GM20431 (cell line): Measurements from ENCODE around the gene ZBED6.
"Not testable (repeated sequence)": the region's sequence is repeated elsewhere in the genome, so short reads cannot be mapped to it uniquely, and the experiment has no call there.

Experiments
- in situ Hi-C: fragments of 300-500 bp; cut with MseI, MboI; formaldehyde crosslinking; loops from one replicate; pipeline ENCODE4 v1.15.0; 2020; ENCODE audit warnings: low sequenced_read_pairs; ENCODE audit not compliant: unreplicated experiment

ZBED6 gene, protein sequence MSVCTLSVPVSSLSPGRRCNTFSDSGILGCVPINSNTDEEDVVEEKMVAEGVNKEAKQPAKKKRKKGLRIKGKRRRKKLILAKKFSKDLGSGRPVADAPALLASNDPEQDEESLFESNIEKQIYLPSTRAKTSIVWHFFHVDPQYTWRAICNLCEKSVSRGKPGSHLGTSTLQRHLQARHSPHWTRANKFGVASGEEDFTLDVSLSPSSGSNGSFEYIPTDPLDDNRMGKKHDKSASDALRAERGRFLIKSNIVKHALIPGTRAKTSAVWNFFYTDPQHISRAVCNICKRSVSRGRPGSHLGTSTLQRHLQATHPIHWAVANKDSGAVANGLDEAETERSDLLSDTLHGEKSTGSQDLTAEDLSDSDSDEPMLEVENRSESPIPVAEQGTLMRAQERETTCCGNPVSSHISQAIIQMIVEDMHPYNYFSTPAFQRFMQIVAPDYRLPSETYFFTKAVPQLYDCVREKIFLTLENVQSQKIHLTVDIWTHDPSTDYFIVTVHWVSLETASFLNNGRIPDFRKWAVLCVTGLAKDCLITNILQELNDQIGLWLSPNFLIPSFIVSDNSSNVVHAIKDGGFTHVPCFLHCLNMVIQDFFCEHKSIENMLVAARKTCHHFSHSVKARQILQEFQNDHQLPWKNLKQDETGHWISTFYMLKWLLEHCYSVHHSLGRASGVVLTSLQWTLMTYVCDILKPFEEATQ (N-terminal part only)

DNA sequence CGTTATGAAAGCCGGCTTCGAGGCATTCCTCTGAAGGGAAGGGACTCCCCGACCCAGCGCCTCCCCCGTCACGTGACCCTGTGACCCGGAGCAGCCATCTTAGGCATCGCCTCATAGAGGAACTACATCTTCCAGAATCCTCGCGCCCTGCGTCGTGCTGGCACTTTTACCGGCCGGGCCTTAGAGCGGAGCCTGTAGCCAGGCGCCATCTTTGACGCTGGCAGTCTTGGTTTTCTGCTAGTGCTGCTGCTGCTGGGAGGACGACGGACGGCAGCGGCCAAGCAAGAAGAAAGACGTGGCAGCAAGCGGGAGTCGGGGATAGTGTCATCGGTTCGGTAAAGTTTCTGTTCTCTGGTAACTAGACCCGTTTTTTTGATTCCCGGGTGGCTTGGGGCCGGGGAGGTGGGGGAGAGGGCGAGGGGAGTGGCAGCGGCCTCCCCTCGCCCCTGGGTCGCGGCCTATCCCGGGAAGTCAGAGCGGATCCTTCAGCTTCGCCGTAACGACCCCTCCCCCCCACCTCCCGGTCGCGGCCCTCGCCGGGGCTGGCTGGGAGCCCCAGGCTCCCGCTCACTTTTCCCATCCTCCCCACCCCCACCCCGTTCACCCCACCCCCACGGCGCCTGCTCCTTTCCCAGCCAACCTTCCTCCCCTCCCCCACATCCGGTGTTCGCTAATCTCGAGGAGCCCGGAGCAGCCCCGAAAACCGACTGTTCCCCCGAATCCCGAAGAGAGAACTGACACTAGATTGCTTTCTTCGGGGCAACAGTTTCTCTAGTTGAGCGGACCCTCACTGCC is at the start of gene ZBED6, which contains the start of gene ZC3H11A:
TSS of gene ZBED6 (plus strand) at position 183 of the 795 bp plus-strand sequence. CDS start 1,900 bp downstream, outside the sequence.
TSS of gene ZC3H11A (plus strand) at position 183 of the 795 bp plus-strand sequence. CDS start 21,448 bp downstream, outside the sequence.
- in situ Hi-C loops: no loop called here

DNA sequence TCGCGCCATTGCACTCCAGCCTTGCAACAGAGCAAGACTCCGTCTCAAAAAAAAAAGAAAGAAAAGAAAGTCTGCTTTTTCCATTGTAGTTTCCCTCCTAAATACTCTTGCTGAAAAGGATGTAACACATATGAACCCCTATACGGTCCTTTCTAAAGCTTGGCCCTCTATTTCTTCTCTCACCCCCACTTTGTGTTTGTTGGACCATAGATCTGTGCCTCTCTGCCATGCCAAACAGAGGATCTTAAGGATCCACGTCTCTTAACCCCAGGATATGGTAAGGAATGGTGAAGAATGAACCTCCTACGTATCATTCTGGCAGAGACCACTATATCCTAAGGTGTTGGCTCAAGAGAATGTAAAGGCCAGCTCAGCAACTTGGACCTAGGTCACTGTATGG is 49.1 kb upstream of the ZBED6 start:
- in situ Hi-C loops: no loop called here

DNA sequence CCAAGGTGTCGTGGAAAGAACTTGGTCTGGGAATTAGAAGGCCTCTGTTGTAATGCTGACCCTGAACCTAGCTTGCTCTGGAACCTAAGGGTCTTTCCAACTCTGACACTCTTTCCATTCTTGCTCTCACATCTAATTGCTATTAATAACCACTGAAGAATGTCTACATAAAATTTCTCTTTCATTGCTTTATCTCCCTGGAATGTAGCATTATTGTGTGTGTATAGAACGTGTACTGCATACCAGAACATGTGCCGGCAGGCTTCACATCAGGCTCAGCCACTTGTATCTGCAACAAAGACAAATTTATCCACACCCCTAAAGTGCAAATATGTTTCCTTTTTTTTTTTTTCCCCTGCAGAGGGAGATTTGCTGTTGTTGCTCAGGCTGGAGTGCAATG is 44.4 kb upstream of the ZBED6 start:
- in situ Hi-C loops: no loop called here

DNA sequence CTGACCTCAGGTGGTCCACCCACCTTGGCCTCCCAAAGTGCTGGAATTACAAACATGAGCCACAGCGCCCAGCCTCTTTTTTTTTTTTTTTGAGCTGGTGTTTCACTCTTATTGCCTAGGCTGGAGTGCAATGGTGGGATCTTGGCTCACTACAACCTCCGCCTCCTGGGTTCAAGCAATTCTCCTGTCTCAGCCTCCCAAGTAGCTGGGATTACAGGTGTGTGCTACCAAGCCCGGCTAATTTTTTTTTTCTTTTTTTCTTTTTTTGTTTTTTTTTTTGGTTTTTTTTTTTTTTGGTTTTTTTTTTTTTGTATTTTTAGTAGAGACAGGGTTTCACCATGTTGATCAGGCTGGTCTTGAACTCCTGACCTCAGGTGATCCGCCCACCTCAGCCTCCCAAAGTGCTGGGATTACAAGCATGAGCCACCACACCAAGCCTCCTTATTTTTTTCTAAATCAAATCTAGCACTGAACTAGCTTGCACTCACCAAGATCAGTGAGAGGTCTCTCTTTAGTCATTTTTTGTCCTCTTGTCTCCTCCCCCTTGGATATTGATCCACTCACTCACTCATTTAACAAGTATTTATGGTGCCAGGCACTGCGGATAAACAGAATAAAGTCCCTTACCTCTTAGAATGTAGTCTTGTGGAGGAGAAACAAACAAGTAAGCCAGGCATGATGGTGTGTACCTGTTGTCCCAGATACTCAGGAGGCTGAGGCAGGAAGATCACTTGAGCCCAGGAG is 43.6 kb upstream of the ZBED6 start:
- in situ Hi-C loops: not testable (repeated sequence)

GRCh38 chr1:203754455-203754864 is 41.0 kb upstream of the ZBED6 start:
- in situ Hi-C loops: no loop called here

GRCh38 chr1:203756036-203756435 is 39.4 kb upstream of the ZBED6 start:
- in situ Hi-C loops: no loop called here

DNA sequence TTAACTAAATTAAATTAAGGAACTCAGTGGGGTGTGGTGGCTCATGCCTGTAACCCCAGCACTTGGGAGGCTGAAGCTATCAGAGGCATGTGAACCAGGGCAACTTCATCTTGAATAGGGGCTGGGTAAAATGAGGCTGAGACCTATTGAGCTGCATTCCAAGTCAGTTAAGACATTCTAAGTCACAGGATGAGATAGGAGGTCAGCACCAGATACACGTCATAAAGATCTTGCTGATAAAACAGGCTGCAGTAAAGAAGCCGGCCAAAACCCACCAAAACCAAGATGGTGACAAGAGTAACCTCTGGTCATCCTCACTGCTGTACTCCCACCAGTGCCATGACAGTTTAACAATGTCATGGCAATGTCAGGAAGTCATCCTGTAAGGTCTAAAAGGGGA is 36.7 kb upstream of the ZBED6 start:
- in situ Hi-C loops: not testable (repeated sequence)

DNA sequence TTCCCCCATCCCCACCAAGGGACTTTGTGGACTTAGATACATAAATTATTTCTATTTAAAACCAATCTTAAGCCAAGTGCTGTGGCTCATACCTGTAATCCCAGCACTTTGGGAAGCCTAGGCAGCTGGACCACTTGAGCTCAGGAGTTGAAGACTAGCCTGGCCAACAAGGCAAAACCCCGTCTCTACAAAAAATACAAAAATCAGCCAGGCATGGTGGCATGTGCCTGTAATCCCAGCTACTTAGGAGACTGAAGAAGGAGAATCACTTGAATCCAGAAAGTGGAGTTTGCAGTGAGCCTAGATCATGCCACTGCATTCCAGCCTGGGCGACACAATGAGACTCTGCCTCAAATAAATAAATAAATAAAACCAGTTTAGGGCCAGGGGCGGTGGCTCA is 34.9 kb upstream of the ZBED6 start:
- in situ Hi-C loops: no loop called here

GRCh38 chr1:203761958-203762357 is 33.5 kb upstream of the ZBED6 start:
- in situ Hi-C loops: not testable (repeated sequence)

DNA sequence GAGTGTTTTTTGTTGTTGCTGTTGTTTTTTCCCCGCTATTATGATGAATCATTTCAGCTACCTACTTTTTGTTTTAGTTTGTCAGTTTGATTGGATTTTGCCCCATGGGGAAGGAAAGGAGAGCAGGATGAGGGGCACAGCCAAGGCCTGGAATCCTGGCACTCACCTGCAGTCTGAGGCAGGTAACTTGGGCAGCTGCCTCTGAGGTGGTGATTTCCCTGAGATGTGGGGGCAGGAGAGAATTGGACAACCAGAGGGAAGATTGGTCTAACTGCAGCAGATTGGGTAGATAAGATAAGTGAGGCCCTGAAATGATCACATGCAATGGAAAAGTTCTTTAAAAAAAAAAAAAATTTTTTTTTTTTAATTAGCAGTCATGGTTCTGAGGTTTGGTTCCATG is 31.9 kb upstream of the ZBED6 start:
- in situ Hi-C loops: no loop called here

DNA sequence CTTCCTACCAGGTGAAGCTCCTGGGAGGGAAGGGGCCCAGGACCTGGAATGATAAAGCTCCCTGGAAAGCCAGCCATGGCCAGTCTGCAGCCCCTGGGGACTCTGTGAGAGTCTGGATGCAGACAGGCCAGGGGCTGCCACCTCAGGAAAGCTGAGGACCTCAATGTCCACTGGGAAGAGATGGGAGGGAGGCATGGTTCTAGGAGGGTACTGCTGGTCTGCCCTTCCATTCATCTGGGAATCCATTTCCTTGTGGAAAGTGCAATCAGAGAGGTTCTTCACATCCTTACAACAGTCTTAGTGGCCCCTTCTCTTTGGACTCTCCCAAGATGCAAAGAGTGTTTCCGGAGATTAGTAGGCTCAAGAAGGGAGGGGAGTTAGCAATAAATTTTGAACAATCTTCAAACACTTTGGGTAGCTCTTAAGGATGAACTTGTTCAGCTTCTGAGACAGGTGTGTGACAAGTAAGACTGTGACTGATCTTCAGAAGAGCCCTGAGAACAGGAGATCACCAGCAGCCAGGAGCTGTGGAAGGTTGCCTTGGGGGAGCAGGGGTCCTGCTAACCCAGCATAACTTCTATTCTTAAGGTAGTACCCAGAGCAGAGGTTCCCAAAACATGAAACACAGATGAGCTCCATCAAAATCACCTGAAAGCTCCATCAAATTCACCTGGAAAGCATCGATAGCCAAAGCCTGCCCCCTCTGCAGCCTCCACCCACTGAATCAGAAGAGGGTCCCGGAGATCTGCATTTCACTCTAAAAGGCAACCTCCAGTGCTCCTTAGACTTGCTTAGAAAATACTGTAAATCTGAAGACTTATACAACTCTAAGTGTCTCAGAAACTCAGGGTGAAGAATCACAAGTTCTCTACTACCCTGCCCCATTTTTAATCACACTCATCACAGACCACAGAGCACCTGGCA is 31.1 kb upstream of the ZBED6 start:
- in situ Hi-C loops: no loop called here

- in situ Hi-C loops: no loop called here
These were observed 30.2 kb upstream of the ZBED6 start, which contains the start of gene LAX1 for GRCh38 chr1:203765029-203765837. Gene LAX1, plus strand, starts transcription at chr1:203765183. Its CDS starts 383 bp downstream, at chr1:203765566.

- in situ Hi-C loops: no loop called here
These were observed 27.2 kb upstream of the ZBED6 start for GRCh38 chr1:203768256-203768655.

- in situ Hi-C loops: no loop called here
These were observed 25.7 kb upstream of the ZBED6 start for GRCh38 chr1:203769505-203770343.

DNA sequence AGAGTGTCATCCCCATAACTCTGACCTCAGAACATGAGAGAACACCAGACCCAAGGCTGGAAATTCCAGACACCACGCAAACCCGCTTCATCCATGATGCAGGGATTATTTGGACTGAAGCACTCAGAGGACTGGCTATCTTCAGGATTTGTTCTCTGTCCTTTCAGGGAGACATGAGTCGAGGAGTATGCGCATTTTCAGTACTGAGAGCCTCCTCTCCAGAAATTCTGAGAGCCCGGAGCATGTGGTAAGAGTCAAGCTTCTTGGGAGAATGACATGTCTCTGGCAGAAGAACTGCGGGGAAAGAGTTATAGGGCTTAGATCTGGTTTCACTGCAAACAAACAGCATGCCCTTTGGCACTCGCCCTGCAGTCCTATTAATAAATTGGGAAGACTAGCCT is 23.5 kb upstream of the ZBED6 start:
- in situ Hi-C loops: no loop called here

GRCh38 chr1:203772836-203773235 is 22.6 kb upstream of the ZBED6 start:
- in situ Hi-C loops: no loop called here

DNA sequence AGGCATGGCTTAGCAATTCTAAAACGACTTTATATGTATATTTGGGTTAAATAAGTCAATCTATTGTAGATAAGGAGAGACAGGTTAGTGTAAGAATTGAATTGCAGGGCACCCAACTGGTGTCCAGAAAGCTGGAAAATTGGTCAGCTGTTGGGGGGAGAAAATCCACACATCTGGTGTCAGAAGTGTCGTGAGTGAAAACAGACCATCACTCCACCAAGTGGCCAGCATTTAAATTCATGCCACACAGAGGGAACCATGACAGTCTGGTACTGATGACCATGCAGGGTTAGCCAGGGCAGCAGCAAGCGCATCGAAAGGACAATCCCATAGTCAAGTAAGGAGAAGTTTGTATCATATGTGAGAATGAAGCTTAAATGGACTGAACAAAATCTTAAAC is 18.8 kb upstream of the ZBED6 start:
- in situ Hi-C loops: no loop called here
